Psoas muscle (tissue), 8 donors: ENCODE data around the gene HMGXB3. TPM values are rescaled to one million over a fixed set of nuclear protein-coding genes. Genes with fewer than 3 reads are reported as not detected.

Source experiments
- ATAC-seq, 4 donors: fragments of 200-7000 bp; cut with Tn5 transposase; one replicate each; pipeline ENCODE4 v1.9.1; 2020; ENCODE audit warnings: moderate library complexity in 3 of 4, mild to moderate bottlenecking in 2 of 4
- DNase-seq, 2 donors: peaks; one replicate each; pipeline ENCODE4 v3.0.0-alpha.2; 2020
- H3K27ac ChIP-seq: fragments of 200-600 bp; one replicate; pipeline ENCODE4 v1.8.0; 2022
- H3K27me3 ChIP-seq, 3 donors: fragments of 200-600 bp in 1 of 3; one replicate each; pipeline versions ENCODE4 v1.6.1 to v1.8.0; 2013 to 2022; ENCODE audit warnings: low read length in 2 of 3, mild to moderate bottlenecking in 2 of 3, moderate library complexity in 1 of 3; ENCODE audit not compliant: insufficient read depth in 3 of 3
- H3K36me3 ChIP-seq, 2 donors: fragments of 200-600 bp in 1 of 2; one replicate each; pipeline versions ENCODE4 v1.6.1 to v1.8.0; 2013 to 2022; ENCODE audit warnings: low read depth in 1 of 2, mild to moderate bottlenecking in 1 of 2, moderate library complexity in 1 of 2; ENCODE audit not compliant: insufficient read depth in 1 of 2
- H3K4me1 ChIP-seq: fragments of 200-600 bp; one replicate; pipeline ENCODE4 v1.8.0; 2022
- H3K4me3 ChIP-seq: fragments of 200-600 bp; one replicate; pipeline ENCODE4 v1.8.0; 2022; ENCODE audit warnings: mild to moderate bottlenecking
- H3K9me3 ChIP-seq: fragments of 200-600 bp; one replicate; pipeline ENCODE4 v1.8.0; 2022
- CTCF ChIP-seq: fragments of 200-600 bp; IDR thresholded peaks from one replicate; pipeline ENCODE4 v1.8.0; 2022; ENCODE audit warnings: antibody characterized with exemption
- WGBS, 3 donors: extraction: QIAGEN DNeasy Blood & Tissue Kit; methylation state at CpG; one replicate each; pipeline versions ENCODE4 v1.1.6 to v1.1.7; 2013; 5-methylcytosine and 5-hydroxymethylcytosine counted together
- intact Hi-C, 2 donors: fragments of 100-400 bp; cut with DNase I; formaldehyde crosslinking; loops; one replicate each; pipeline versions ENCODE4 v1.11.0 to v1.14.2; 2022
- polyA plus RNA-seq, 3 donors: library from polyadenylated mRNA; stranded (reverse); fragments of 200-250 nt; gene quantifications; one replicate each; pipeline ENCODE4 v1.2.3, GENCODE V29; 2013
- total RNA-seq, 4 donors: library from RNA; stranded (reverse); fragmentation: NEBNext Ultra II Directional in 2 of 4; extraction: Animal tissue kit (Norgen Biotek cat#: 25700) in 2 of 4; gene quantifications; one replicate each; pipeline versions ENCODE4 v1.2.1 to v1.2.4, GENCODE V29; 2021 to 2023
- donor health status: healthy with polysubstance abuse.
- donor health status: DM: no; HTN: no; CAD: no; lungs with moderate emphysema.
- donor health status: Bipolar disorder and iron deficiency.
- donor health status: healthy.
- donor health status: DM: yes; HTN: yes; CAD: no.
- donor health status: DM: no; HTN: no; CAD: no.
- donor health status: DM: no; HTN: no; CAD: no.
- donor health status: DM: yes; HTN: yes; CAD: no.

HMGXB3 gene
- total and polyA plus RNA-seq, 7 donors = 8.6 to 23.2 (median 15.4) TPM

GRCh38 chr5:149956685-149957084, 43.9 kb upstream of the HMGXB3 start:
- Histone ChIP-seq H3K27ac (no peak overlapping the region), H3K27me3 (no peaks in the 10 kb centered on the region), H3K9me3 (no peaks in the 10 kb centered on the region), H3K4me1 (no peaks in the 10 kb centered on the region), H3K4me3 (no peak overlapping the region), H3K36me3 (no peaks in the 10 kb centered on the region)
- TF ChIP-seq CTCF = no peak
- DNase-seq (no peak), ATAC-seq (no peak)
- intact Hi-C loops = no loop called here
- WGBS, 3 donors = 75 to 91% (median 77%) methylated on average over 5 of the region's 5 CpGs

GRCh38 chr5:149957855-149958254, 42.7 kb upstream of the HMGXB3 start:
- Histone ChIP-seq H3K27ac (no peak overlapping the region), H3K4me3 (no peak overlapping the region), H3K9me3 (no peaks in the 10 kb centered on the region), H3K36me3 (no peaks in the 10 kb centered on the region), H3K27me3 (no peaks in the 10 kb centered on the region), H3K4me1 (no peaks in the 10 kb centered on the region)
- no peak for DNase-seq
- intact Hi-C loops = no loop called here
- ATAC-seq = no peak
- TF ChIP-seq CTCF = no peak
- 66 to 76% (median 73%) methylated on average over 4 of the region's 4 CpGs for WGBS, 3 donors

- H3K4me1 ChIP-seq = no peaks in the 10 kb centered on the region
- peak; percentile 37 for TF ChIP-seq CTCF
- H3K27me3 ChIP-seq = no peaks in the 10 kb centered on the region
- WGBS, 3 donors = 40 to 48% (median 47%) methylated on average over 14 of the region's 14 CpGs
- H3K4me3 ChIP-seq = peak overlapping the region; percentile 72
- peak overlapping the region; percentile 92 for H3K27ac ChIP-seq
- DNase-seq = no peak
- no peaks in the 10 kb centered on the region for H3K36me3 ChIP-seq
- no peaks in the 10 kb centered on the region for H3K9me3 ChIP-seq
- ATAC-seq = peak in 2 of 4 donors; percentile 8 to 13
- intact Hi-C loops = loop anchor here (5.0 kb wide), 2 partner anchors 107 to 127 kb away; no protein-coding TSS in a partner anchor
Observed at GRCh38 chr5:149959406-149960236, 40.9 kb upstream of the HMGXB3 start.

- no peaks in the 10 kb centered on the region for H3K27me3 ChIP-seq
- H3K36me3 ChIP-seq = no peaks in the 10 kb centered on the region
- no peak for TF ChIP-seq CTCF
- H3K27ac ChIP-seq = peak within 1 kb of the TSS; percentile 92
- ATAC-seq = peak; percentile 99 to 100 (median 99)
- H3K4me1 ChIP-seq = no peaks in the 10 kb centered on the region
- H3K9me3 ChIP-seq = no peaks in the 10 kb centered on the region
- peak; percentile 98 for DNase-seq
- peak within 1 kb of the TSS; percentile 72 for H3K4me3 ChIP-seq
- intact Hi-C loops = loop anchor here (5.0 kb wide), 2 partner anchors 108 to 128 kb away; no protein-coding TSS in a partner anchor
- 0 to 1% (median 0%) methylated on average over 50 to 84 of the region's 84 CpGs for WGBS, 3 donors
Observed at GRCh38 chr5:149960272-149961185, 40.0 kb upstream of the HMGXB3 start, which contains the start of gene SLC26A2. Gene SLC26A2 (plus strand): TSS chr5:149960758. CDS start chr5:149977653, 16,895 bp downstream.
